ENCODE data around the gene COL11A1.

DNA sequence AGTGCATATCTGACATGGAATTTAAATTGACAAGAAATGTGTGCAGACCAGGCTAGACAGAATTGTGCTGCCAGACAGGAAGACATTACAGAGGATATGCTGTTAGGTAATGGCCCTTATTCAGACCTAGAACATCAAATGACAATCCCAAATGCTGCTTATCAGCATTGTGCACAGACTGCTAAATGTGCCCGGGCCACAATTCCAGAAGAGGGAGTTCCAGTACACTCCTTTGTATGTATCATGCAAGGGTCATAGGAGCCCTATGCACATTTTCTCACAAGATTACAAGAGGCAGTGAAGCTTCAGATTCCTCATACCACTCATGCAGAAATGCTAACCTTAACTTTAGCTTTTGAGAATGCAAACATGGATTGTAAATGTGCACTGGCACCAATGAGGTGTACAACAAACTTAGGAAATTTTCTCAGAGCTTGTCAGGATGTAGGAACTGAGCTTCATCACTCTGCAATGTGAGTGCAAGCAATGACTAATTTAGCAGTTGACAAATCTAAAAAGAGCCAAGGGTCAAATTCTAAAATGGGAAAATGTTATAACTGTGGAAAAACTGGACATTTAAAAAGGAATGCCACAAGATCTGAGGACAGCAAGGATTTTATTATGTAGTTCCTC is 273.5 kb downstream of the COL11A1 start:
- TF ChIP-seq POLR2A (IDR thresholded peaks at IDR 0.05; ENCODE audit: borderline replicate concordance, extremely low read depth, insufficient read depth, insufficient read length) (no peak), ATF3 (IDR thresholded peaks at IDR 0.05) (no peak), POLR2AphosphoS5 (IDR thresholded peaks at IDR 0.05; ENCODE audit: low read depth, low read length) (no peak), EZH2 (IDR thresholded peaks at IDR 0.05) (no peak), JUND (IDR thresholded peaks at IDR 0.05) (no peak), ZFX (IDR thresholded peaks at IDR 0.05) (no peak), FOSL1 (IDR thresholded peaks at IDR 0.05; ENCODE audit: low read depth) (no peak)
- TF ChIP-seq, protein P1, sequence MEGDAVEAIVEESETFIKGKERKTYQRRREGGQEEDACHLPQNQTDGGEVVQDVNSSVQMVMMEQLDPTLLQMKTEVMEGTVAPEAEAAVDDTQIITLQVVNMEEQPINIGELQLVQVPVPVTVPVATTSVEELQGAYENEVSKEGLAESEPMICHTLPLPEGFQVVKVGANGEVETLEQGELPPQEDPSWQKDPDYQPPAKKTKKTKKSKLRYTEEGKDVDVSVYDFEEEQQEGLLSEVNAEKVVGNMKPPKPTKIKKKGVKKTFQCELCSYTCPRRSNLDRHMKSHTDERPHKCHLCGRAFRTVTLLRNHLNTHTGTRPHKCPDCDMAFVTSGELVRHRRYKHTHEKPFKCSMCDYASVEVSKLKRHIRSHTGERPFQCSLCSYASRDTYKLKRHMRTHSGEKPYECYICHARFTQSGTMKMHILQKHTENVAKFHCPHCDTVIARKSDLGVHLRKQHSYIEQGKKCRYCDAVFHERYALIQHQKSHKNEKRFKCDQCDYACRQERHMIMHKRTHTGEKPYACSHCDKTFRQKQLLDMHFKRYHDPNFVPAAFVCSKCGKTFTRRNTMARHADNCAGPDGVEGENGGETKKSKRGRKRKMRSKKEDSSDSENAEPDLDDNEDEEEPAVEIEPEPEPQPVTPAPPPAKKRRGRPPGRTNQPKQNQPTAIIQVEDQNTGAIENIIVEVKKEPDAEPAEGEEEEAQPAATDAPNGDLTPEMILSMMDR (IDR thresholded peaks at IDR 0.05 in 2 of 3, conservative IDR thresholded peaks at IDR 0.05 in 1 of 3; ENCODE audit: borderline replicate concordance in 1 of 3, insufficient read depth in 1 of 3, low read depth in 2 of 3, low read length in 2 of 3) = no peak
- TF ChIP-seq, protein P2, sequence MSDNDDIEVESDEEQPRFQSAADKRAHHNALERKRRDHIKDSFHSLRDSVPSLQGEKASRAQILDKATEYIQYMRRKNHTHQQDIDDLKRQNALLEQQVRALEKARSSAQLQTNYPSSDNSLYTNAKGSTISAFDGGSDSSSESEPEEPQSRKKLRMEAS (IDR thresholded peaks at IDR 0.05) = no peak
